DND-41 (cell line): Measurements from ENCODE around the gene MGAT5B.

ENCODE experiments used
- ATAC-seq: fragments of 200-7000 bp; cut with Tn5 transposase; 3 replicates; pipeline ENCODE4 v1.9.1; 2021; ENCODE audit warnings: low read depth; ENCODE audit not compliant: insufficient read depth
- DNase-seq: peaks from one replicate; pipeline ENCODE4 v3.0.0-alpha.2; 2020
- H2AFZ ChIP-seq: 2 replicates; pipeline ENCODE4 v1.6.0; 2012; ENCODE audit warnings: low read depth, low read length
- H3K27ac ChIP-seq: 2 replicates; pipeline ENCODE4 v1.5.1; 2012; ENCODE audit warnings: low read length, inconsistent platforms
- H3K27me3 ChIP-seq: fragments of 200-600 bp; sonication (generic); 2 replicates; pipeline ENCODE4 v1.6.0; 2012; ENCODE audit warnings: low read length, mild to moderate bottlenecking, inconsistent platforms; ENCODE audit not compliant: insufficient read depth, poor library complexity
- H3K36me3 ChIP-seq: 2 replicates; pipeline ENCODE4 v1.5.1; 2012; ENCODE audit warnings: low read length, inconsistent platforms; ENCODE audit not compliant: insufficient read depth
- H3K4me1 ChIP-seq: 2 replicates; pipeline ENCODE4 v1.5.1; 2012; ENCODE audit warnings: mild to moderate bottlenecking, low read length; ENCODE audit not compliant: insufficient read depth
- H3K4me2 ChIP-seq: 2 replicates; pipeline ENCODE4 v1.6.0; 2012; ENCODE audit warnings: mild to moderate bottlenecking, moderate library complexity, low read length, inconsistent platforms; ENCODE audit not compliant: insufficient read depth
- H3K4me3 ChIP-seq, 2 experiments: fragments of 200-600 bp in 1 of 2; shearing (Covaris generic) in 1 of 2; 2 replicates each; pipeline ENCODE4 v1.5.1; 2012 to 2016; ENCODE audit warnings: inconsistent platforms in 2 of 2, low read length in 2 of 2, mild to moderate bottlenecking in 2 of 2, low read depth in 1 of 2, moderate library complexity in 1 of 2
- H3K79me2 ChIP-seq: 2 replicates; pipeline ENCODE4 v1.6.0; 2012; ENCODE audit warnings: low read length, inconsistent platforms; ENCODE audit not compliant: insufficient read depth
- H3K9ac ChIP-seq: 2 replicates; pipeline ENCODE4 v1.6.0; 2012; ENCODE audit warnings: low read depth, mild to moderate bottlenecking, inconsistent platforms, low read length, moderate library complexity
- H3K9me3 ChIP-seq: 2 replicates; pipeline ENCODE4 v1.5.1; 2012; ENCODE audit warnings: low read length, moderate library complexity, mild to moderate bottlenecking, inconsistent platforms; ENCODE audit not compliant: insufficient read depth, severe bottlenecking
- H4K20me1 ChIP-seq: 2 replicates; pipeline ENCODE4 v1.6.0; 2012; ENCODE audit warnings: low read length; ENCODE audit not compliant: insufficient read depth
- EZH2 ChIP-seq: IDR thresholded peaks from 3 replicates; pipeline ENCODE4 v1.6.1; 2012; ENCODE audit warnings: borderline replicate concordance, low read depth, mild to moderate bottlenecking, moderate library complexity, low read length, inconsistent platforms; ENCODE audit not compliant: severe bottlenecking
- TF ChIP-seq, protein P1 (sequence below): IDR thresholded peaks from 2 replicates; pipeline ENCODE4 v1.5.1; 2012; ENCODE audit warnings: borderline replicate concordance, low read length, moderate library complexity, mild to moderate bottlenecking; ENCODE audit not compliant: poor library complexity, severe bottlenecking; ENCODE audit errors: extremely low read depth

The MGAT5B gene

DNA sequence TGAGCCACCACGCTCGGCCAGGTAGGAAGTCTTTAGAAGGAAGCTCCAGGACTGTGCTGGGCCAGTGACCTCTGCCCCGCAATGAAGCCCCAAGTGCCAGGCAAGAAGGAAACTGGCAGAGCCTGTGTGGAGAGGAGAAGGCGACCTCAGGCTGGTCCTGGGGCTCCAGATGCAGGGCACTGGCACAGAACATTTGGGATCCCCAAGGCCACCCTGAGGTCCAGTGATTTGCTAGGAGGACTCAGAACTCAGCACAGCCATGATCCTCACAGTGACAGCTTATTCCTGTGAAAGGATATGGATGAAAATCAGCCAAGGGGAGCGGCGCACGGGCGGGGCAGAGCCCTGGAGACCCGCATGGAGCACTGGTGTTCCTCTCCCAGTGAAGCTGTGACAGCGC, 24.1 kb downstream of the MGAT5B start:
- no peaks in the 10 kb centered on the region for H3K27me3 ChIP-seq
- no peaks in the 10 kb centered on the region for H4K20me1 ChIP-seq
- no peak overlapping the region for H3K4me3 ChIP-seq
- no peak overlapping the region for H2AFZ ChIP-seq
- no peak for ATAC-seq
- H3K4me2 ChIP-seq: no peak overlapping the region
- TF ChIP-seq, protein P1, sequence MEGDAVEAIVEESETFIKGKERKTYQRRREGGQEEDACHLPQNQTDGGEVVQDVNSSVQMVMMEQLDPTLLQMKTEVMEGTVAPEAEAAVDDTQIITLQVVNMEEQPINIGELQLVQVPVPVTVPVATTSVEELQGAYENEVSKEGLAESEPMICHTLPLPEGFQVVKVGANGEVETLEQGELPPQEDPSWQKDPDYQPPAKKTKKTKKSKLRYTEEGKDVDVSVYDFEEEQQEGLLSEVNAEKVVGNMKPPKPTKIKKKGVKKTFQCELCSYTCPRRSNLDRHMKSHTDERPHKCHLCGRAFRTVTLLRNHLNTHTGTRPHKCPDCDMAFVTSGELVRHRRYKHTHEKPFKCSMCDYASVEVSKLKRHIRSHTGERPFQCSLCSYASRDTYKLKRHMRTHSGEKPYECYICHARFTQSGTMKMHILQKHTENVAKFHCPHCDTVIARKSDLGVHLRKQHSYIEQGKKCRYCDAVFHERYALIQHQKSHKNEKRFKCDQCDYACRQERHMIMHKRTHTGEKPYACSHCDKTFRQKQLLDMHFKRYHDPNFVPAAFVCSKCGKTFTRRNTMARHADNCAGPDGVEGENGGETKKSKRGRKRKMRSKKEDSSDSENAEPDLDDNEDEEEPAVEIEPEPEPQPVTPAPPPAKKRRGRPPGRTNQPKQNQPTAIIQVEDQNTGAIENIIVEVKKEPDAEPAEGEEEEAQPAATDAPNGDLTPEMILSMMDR: no peak
- no peak for TF ChIP-seq EZH2
- H3K79me2 ChIP-seq: no peaks in the 10 kb centered on the region
- H3K27ac ChIP-seq: no peak overlapping the region
- no peaks in the 10 kb centered on the region for H3K4me1 ChIP-seq
- H3K9ac ChIP-seq: no peak overlapping the region
- no peak for DNase-seq
- peaks cover 5% of the 10 kb centered on the region for H3K9me3 ChIP-seq
- no peaks in the 10 kb centered on the region for H3K36me3 ChIP-seq

- H3K4me1 ChIP-seq: no peaks in the 10 kb centered on the region
- H2AFZ ChIP-seq: no peak overlapping the region
- no peak for DNase-seq
- no peak overlapping the region for H3K9ac ChIP-seq
- H4K20me1 ChIP-seq: no peaks in the 10 kb centered on the region
- no peak for ATAC-seq
- no peak for TF ChIP-seq EZH2
- TF ChIP-seq, protein P1: no peak
- H3K4me3 ChIP-seq: no peak overlapping the region
- H3K79me2 ChIP-seq: no peaks in the 10 kb centered on the region
- H3K36me3 ChIP-seq: no peaks in the 10 kb centered on the region
- H3K27ac ChIP-seq: no peak overlapping the region
- no peaks in the 10 kb centered on the region for H3K27me3 ChIP-seq
- H3K9me3 ChIP-seq: peaks cover 5% of the 10 kb centered on the region
- no peak overlapping the region for H3K4me2 ChIP-seq
Observed at GRCh38 chr17:76893623-76894334, 25.6 kb downstream of the MGAT5B start.

DNA sequence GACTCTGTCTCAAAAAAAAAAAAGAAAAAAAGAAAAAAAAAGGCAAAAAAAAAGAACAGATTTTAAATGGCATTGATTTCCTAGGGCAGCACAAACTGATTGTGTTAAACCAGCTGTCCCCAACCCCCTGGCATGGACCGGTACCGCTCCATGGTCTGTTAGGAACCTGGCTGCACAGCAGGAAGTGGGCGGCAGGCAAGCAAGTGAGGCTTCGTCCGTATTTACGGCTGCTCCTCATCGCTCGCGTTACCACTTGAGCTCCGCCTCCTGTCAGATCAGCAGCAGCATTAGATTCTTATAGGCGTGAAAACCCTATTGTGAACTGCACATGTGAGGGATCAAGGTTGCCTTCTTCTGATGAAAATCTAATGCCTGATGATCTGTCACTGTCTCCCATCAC, 26.6 kb downstream of the MGAT5B start:
- Histone ChIP-seq H2AFZ (no peak overlapping the region), H3K79me2 (no peaks in the 10 kb centered on the region), H3K36me3 (no peaks in the 10 kb centered on the region), H3K27ac (no peak overlapping the region), H3K9ac (no peak overlapping the region), H3K27me3 (no peaks in the 10 kb centered on the region), H4K20me1 (no peaks in the 10 kb centered on the region), H3K4me3 (no peak overlapping the region), H3K4me1 (no peaks in the 10 kb centered on the region), H3K4me2 (no peak overlapping the region), H3K9me3 (peaks cover 5% of the 10 kb centered on the region)
- ATAC-seq (no peak), DNase-seq (no peak)
- TF ChIP-seq EZH2: no peak
- TF ChIP-seq, protein P1: no peak
